ENCODE measurements around the gene CCDC15. TPM values are rescaled to one million over a fixed set of nuclear protein-coding genes. Genes with fewer than 3 reads are reported as not detected.
"Not testable (repeated sequence)": the region's sequence is repeated elsewhere in the genome, so short reads cannot be mapped to it uniquely, and the experiment has no call there.

CCDC15 gene
- total and polyA plus RNA-seq, 2 experiments from 2014 or later = 2.9 to 3.3 TPM

DNA sequence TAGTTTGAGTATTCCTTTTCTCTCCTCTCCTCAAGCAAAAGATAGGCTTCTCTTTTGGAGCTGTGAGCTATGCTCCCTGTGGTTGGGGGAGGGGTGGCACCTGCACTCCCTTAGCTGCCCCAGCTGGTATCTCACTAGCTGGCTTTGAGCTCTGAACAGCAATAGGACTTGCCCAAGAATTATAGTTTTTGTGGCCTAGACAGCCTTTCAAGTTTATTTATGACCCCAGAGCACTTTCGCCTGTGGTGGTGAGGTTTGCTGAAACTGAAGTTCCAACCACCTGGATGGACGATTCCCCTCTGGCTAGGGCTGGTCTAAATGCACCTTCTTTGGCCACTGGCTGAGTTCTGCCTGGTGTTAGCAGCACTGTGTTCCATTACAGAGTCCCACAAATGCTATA, 72.0 kb downstream of the CCDC15 start (continued):
- TF ChIP-seq, protein P1, sequence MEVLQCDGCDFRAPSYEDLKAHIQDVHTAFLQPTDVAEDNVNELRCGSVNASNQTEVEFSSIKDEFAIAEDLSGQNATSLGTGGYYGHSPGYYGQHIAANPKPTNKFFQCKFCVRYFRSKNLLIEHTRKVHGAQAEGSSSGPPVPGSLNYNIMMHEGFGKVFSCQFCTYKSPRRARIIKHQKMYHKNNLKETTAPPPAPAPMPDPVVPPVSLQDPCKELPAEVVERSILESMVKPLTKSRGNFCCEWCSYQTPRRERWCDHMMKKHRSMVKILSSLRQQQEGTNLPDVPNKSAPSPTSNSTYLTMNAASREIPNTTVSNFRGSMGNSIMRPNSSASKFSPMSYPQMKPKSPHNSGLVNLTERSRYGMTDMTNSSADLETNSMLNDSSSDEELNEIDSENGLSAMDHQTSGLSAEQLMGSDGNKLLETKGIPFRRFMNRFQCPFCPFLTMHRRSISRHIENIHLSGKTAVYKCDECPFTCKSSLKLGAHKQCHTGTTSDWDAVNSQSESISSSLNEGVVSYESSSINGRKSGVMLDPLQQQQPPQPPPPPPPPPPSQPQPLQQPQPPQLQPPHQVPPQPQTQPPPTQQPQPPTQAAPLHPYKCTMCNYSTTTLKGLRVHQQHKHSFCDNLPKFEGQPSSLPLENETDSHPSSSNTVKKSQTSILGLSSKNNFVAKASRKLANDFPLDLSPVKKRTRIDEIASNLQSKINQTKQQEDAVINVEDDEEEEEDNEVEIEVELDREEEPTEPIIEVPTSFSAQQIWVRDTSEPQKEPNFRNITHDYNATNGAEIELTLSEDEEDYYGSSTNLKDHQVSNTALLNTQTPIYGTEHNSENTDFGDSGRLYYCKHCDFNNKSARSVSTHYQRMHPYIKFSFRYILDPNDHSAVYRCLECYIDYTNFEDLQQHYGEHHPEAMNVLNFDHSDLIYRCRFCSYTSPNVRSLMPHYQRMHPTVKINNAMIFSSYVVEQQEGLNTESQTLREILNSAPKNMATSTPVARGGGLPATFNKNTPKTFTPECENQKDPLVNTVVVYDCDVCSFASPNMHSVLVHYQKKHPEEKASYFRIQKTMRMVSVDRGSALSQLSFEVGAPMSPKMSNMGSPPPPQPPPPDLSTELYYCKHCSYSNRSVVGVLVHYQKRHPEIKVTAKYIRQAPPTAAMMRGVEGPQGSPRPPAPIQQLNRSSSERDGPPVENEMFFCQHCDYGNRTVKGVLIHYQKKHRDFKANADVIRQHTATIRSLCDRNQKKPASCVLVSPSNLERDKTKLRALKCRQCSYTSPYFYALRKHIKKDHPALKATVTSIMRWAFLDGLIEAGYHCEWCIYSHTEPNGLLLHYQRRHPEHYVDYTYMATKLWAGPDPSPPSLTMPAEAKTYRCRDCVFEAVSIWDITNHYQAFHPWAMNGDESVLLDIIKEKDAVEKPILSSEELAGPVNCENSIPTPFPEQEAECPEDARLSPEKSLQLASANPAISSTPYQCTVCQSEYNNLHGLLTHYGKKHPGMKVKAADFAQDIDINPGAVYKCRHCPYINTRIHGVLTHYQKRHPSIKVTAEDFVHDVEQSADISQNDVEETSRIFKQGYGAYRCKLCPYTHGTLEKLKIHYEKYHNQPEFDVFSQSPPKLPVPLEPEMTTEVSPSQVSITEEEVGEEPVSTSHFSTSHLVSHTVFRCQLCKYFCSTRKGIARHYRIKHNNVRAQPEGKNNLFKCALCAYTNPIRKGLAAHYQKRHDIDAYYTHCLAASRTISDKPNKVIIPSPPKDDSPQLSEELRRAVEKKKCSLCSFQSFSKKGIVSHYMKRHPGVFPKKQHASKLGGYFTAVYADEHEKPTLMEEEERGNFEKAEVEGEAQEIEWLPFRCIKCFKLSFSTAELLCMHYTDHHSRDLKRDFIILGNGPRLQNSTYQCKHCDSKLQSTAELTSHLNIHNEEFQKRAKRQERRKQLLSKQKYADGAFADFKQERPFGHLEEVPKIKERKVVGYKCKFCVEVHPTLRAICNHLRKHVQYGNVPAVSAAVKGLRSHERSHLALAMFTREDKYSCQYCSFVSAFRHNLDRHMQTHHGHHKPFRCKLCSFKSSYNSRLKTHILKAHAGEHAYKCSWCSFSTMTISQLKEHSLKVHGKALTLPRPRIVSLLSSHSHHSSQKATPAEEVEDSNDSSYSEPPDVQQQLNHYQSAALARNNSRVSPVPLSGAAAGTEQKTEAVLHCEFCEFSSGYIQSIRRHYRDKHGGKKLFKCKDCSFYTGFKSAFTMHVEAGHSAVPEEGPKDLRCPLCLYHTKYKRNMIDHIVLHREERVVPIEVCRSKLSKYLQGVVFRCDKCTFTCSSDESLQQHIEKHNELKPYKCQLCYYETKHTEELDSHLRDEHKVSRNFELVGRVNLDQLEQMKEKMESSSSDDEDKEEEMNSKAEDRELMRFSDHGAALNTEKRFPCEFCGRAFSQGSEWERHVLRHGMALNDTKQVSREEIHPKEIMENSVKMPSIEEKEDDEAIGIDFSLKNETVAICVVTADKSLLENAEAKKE (CRISPR knock-in tag; IDR thresholded peaks at IDR 0.05) = no peak
- TF ChIP-seq, protein P2, sequence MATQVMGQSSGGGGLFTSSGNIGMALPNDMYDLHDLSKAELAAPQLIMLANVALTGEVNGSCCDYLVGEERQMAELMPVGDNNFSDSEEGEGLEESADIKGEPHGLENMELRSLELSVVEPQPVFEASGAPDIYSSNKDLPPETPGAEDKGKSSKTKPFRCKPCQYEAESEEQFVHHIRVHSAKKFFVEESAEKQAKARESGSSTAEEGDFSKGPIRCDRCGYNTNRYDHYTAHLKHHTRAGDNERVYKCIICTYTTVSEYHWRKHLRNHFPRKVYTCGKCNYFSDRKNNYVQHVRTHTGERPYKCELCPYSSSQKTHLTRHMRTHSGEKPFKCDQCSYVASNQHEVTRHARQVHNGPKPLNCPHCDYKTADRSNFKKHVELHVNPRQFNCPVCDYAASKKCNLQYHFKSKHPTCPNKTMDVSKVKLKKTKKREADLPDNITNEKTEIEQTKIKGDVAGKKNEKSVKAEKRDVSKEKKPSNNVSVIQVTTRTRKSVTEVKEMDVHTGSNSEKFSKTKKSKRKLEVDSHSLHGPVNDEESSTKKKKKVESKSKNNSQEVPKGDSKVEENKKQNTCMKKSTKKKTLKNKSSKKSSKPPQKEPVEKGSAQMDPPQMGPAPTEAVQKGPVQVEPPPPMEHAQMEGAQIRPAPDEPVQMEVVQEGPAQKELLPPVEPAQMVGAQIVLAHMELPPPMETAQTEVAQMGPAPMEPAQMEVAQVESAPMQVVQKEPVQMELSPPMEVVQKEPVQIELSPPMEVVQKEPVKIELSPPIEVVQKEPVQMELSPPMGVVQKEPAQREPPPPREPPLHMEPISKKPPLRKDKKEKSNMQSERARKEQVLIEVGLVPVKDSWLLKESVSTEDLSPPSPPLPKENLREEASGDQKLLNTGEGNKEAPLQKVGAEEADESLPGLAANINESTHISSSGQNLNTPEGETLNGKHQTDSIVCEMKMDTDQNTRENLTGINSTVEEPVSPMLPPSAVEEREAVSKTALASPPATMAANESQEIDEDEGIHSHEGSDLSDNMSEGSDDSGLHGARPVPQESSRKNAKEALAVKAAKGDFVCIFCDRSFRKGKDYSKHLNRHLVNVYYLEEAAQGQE (IDR thresholded peaks at IDR 0.05; ENCODE audit: unreplicated experiment) = no peak
- TF ChIP-seq ZNF331 (CRISPR knock-in tag; IDR thresholded peaks at IDR 0.05; ENCODE audit: low read depth) (no peak), EZH2 (IDR thresholded peaks at IDR 0.05; ENCODE audit: low read depth, unreplicated experiment) (no peak), NANOG (IDR thresholded peaks at IDR 0.05; ENCODE audit: borderline replicate concordance) (no peak)

DNA sequence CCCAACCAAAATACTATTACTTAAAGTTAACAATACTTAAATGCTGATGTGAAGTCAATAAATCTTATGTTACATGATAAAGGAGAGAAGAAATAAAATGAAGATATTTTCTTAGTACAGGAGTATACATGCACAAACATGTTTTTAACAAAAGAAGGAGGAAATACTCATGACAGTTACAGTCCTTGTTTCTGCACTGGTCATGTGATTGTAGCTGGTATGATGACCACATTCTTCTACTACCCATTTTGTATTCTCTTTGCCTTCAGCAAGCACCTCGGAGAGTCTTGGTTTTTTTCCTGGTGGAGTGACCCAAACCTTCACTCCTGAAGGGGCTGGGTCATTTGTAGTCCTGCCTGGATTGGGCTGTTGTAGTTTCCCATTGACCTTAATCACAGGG, 75.4 kb downstream of the CCDC15 start:
- H4K20me1 ChIP-seq (replicated peaks; ENCODE audit: insufficient read depth); ATAC-seq; H2AFZ ChIP-seq; H3K27ac ChIP-seq (ENCODE audit: low read depth); H3K4me1 Mint-ChIP-seq; H3K4me2 ChIP-seq; H3F3A ChIP-seq (replicated peaks; ENCODE audit: low read depth); H3K79me2 ChIP-seq (replicated peaks; ENCODE audit: insufficient read depth); H3K27me3 ChIP-seq (ENCODE audit: insufficient read depth); H3K4me3 ChIP-seq; H3K27me3 Mint-ChIP-seq (ENCODE audit: insufficient read depth, low read depth, poor library complexity); H3K9me2 ChIP-seq (ENCODE audit: insufficient read depth); H3K36me3 ChIP-seq (ENCODE audit: insufficient read depth); H3K4me1 ChIP-seq (ENCODE audit: insufficient read depth); H3K4me3 Mint-ChIP-seq; H3K27ac Mint-ChIP-seq; DNase-seq (ENCODE audit: low spot score): not testable (repeated sequence)
- Mint-ChIP-seq H3K36me3 (ENCODE audit: low read depth) (peaks cover 11% of the 10 kb centered on the region; the same call in 2 of the 3 replicates), H3K9me3 (peaks cover 15% of the 10 kb centered on the region)
